GM18520 (cell line): Measurements from ENCODE around the gene PEX11A.

Experiments
- ATAC-seq: cut with Tn5 transposase; IDR thresholded peaks from one replicate; pipeline ENCODE4 v1.9.1; 2021; ENCODE audit not compliant: unreplicated experiment

Gene PEX11A

GRCh38 chr15:89657686-89658200 lies 32.8 kb downstream of the PEX11A start:
- ATAC-seq: no peak

- no peak for ATAC-seq
Measured at GRCh38 chr15:89656116-89656815, 34.3 kb downstream of the PEX11A start.

GRCh38 chr15:89654847-89655805 lies 35.4 kb downstream of the PEX11A start, which contains the start of gene KIF7:
Gene KIF7, minus strand, starts transcription at chr15:89655467. Its CDS starts 2,537 bp downstream, at chr15:89652930.
- no peak for ATAC-seq

GRCh38 chr15:89654301-89654761 lies 36.2 kb downstream of the PEX11A start:
- no peak for ATAC-seq

GRCh38 chr15:89653578-89653977 lies 37.0 kb downstream of the PEX11A start:
- no peak for ATAC-seq

- no peak for ATAC-seq
Measured at GRCh38 chr15:89652666-89653065, 37.9 kb downstream of the PEX11A start.

GRCh38 chr15:89652131-89652530 lies 38.4 kb downstream of the PEX11A start:
- ATAC-seq: no peak

GRCh38 chr15:89649716-89650115 lies 40.8 kb downstream of the PEX11A start:
- no peak for ATAC-seq

- ATAC-seq: no peak
Measured at GRCh38 chr15:89649013-89649625, 41.4 kb downstream of the PEX11A start.

GRCh38 chr15:89648106-89649012 lies 42.2 kb downstream of the PEX11A start:
- no peak for ATAC-seq

- no peak for ATAC-seq
Measured at GRCh38 chr15:89647191-89647851, 43.2 kb downstream of the PEX11A start.

GRCh38 chr15:89646416-89647141 lies 44.0 kb downstream of the PEX11A start:
- no peak for ATAC-seq

- ATAC-seq: no peak
Measured at GRCh38 chr15:89645680-89646079, 44.9 kb downstream of the PEX11A start.

- ATAC-seq: no peak
Measured at GRCh38 chr15:89642106-89642505, 48.4 kb downstream of the PEX11A start.

- no peak for ATAC-seq
Measured at GRCh38 chr15:89641053-89641452, 49.5 kb downstream of the PEX11A start.

- no peak for ATAC-seq
Measured at GRCh38 chr15:89640245-89640644, 50.3 kb downstream of the PEX11A start.

- no peak for ATAC-seq
Measured at GRCh38 chr15:89633585-89633984, 57.0 kb downstream of the PEX11A start.

GRCh38 chr15:89632563-89633430 lies 57.8 kb downstream of the PEX11A start:
- ATAC-seq: no peak
